Activated CD4-positive, alpha-beta T cell treated with anti-CD3 and anti-CD28 coated beads for 24 hours (primary cell): Measurements from ENCODE around the gene TOE1.
"Not testable (repeated sequence)": the region's sequence is repeated elsewhere in the genome, so short reads cannot be mapped to it uniquely, and the experiment has no call there.

Source experiments
- DNase-seq, 2 donors: peaks; one replicate each; pipeline ENCODE4 v3.0.0-alpha.2; 2020; ENCODE audit warnings: low read depth in 2 of 2

Gene TOE1

DNA sequence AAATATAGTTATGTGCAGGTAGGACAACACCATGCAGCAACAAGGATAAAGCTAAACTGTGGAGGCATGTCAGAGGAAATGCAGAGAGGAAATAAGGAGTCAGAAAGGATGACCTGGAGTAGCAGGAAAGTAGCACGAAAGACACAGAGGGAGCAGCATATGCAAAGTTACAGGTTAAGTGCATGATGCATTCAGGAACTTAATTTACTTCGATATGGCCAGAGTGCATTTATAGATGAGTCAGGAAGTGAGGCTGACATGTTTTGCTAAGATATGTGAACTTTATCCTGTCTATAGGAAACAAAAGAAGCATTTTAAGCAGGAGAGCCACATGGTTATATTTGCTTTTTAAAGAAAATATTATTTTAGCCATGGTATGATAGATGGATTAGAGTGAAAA, 15.7 kb downstream of the TOE1 start:
- DNase-seq = no peak

DNA sequence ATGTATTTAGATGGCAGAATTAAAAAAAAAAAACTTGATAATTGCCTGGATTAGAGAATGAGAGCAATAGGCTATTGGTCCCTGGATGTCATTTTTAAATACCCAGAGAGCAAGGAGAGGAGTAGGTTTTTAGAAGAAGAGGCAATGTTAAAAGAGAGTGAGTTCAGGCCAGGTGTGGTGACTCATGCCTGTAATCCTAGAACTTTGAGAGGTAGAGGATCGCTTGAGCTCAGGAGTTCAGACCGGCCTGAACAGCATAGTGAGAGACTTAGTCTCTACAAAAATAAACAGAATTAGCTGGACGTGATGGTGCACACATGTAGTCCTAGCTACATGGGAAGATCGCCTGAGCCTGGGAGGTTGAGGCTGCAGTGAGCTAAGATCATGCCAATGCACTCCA, 16.2 kb downstream of the TOE1 start:
- no peak for DNase-seq

DNA sequence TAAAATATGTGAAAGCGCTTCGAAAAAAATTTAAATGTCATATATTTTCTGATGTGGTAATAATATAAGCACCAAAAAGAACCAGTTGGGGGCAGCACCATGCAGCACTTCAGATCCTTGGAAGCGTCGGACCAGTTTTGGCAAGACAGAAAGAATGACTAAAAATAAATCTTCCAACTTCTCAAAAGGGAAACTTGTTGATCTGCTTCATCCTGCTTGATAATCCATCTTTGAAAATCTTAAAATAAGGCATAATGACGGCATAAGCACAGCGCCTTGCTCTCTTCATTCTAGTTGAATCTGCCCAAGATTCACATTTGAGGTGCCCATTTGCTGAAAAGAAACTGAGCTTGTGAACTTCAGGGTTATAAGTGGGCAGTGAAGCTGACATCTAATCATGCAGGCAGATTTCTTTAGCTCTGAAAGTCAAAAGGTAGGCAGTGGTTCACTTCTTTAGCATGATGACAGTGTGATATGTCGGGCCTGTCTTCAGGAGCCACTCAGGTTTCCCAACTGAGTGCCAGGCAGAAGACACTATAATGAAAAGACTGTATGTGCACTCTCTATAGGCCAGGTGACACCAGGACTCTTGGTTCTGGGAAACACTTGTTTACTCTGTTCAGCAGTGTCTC, 20.0 kb downstream of the TOE1 start:
- peak; percentile 29 to 32 for DNase-seq

DNA sequence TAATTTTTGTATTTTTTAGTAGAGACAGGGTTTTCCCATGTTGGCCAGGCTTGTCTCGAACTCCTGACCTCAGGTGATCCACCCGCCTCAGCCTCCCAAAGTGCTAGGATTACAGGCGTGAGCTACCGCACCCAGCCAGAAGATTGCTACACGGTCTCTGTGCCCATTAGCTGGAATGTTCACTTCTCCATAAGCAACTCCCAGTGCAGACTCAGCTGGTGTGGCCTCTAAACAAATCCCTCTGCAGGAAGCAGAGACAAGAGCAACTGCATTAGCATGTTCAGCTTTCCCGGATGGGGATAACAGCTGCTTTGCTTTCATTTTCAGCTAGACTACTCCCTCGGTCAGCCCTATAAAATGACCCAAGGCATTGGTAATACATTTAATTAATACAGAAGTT, 21.0 kb downstream of the TOE1 start:
- not testable (repeated sequence) for DNase-seq

DNA sequence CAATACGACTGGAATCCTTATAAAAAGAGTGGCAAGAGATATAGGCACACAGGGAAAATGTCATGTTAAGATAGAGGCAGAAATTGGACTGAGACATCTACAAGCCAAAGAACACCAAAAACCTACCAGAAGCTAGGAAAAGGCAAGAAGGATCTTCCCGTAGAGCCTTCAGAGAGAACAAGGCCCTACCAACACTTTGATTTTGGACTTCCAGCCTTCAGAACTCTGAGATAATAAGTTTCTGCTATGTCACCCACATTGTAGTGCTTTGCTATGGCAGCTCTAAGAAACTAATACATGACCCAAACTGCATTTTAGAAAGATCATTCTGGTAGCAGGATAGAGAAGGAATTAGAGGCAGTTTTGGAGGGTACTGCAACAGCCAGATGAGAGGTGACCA, 24.3 kb downstream of the TOE1 start:
- DNase-seq = no peak

DNA sequence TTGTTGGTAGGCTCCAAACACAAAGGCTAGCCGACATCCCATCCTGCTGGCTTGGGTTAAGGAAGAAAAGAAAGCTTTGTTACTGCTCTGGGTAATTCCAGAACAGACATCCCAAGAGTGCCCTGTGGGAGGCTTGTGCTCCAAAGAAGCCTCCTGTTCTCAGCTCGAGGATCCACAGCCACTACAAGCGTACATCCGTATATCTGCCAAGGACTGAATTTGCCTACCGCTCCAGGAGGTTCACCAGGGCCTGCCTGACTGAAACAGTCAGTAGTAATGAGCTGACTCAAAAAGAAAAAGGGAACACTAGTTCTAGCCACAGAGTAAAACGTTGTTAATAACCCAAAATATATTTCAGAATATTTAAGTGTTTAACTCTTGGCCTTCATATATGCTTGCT, 25.1 kb downstream of the TOE1 start:
- DNase-seq = no peak

DNA sequence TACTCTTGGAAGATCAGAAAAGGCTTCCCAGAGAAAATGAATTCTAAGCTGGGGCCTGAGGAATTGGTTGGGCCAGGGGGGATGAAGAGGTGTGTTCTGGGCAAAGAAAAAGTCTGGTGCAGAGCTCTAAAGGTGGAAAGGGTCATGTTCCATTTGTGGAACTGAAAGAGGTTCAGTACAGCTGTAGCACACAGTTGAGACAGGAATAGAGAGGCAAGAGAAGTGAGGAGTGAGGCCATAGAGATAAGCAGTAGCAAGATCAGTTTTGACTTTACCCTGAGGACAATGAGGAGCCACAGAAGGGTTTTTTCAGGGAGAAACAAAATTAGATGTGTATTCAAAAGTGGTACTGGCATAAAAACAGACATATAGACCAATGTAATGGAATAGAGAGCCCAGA, 30.6 kb downstream of the TOE1 start:
- no peak for DNase-seq

DNA sequence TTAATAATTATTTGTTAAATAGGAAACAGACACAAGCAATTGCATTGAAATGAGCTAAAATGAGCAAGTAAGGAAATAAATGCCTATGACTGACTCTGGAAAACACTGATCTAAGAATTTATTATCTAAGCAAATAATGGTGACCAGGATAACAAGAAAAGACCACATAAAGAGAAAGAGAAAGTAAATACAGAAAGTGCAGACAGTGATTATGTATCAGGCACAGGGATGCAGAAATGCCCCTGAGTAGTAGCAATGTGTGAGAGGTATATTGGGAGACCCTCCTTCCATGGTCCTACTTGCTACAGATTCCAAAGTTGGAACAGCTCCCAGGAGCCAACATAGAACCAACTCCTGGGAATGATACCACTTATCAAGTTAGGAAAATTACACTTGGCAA, 33.6 kb downstream of the TOE1 start:
- DNase-seq = no peak

DNA sequence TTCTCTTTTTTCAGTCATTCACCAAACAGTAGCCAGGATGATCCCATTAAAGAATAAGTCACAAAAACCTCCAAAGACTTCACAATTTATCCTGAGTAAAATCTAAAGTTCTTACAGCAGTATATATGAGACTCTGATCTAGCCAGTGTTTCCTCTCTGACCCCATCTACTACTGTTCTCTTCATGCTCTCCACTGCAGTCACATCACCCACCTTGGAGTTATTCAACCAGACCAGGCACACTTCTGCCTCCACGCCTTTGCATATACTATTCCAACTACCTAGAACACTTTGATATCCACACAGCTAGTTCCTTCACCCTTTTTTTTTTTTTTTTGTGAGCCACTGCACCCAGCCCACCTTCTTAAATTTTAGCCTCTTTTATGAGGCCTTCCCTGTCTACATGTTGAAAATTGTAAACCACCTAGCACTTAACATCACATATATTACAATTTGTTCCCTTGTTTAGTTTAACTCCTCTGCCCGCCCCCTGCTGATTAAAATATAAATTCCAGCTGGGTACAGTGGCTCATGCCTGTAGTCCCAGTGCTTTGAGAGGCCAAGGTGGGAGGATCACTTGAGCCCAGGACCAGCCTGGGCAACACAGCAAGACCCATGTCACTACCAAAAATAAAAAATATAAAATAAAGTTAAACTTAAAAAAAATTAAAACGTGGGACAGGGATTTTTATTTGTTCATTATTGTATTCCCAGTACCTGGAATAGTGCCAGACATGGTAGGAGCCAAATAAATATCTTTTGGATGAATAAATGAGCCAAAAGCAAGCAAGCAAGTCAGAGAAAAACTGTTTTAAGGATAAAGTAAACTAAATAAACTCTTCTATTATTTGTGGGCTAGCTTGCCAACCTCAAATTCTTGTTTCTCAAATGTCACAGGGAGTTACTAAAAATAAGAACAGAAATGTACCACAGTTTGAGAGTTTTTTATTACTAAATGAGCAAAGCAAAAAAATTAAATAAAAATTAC, 35.4 kb downstream of the TOE1 start:
- DNase-seq = no peak

DNA sequence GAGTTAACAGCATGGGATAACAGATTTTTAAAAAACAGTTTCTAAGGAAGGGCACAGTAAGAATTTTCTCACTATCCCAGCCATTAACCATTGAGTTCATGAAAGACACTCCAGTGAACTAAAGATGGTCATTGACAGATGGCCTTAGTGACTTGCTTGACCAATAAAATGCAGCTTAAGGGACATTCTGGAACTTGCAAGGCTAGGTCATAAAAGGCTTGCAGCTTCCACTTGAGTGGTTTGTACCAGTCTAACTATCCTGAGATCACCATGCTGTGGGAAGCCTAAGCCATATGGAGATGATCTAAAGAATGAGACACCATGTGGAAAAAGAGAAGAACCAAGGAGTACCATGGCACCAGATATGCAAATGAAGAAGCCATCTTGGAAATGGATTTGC, 38.2 kb downstream of the TOE1 start:
- DNase-seq = no peak

DNA sequence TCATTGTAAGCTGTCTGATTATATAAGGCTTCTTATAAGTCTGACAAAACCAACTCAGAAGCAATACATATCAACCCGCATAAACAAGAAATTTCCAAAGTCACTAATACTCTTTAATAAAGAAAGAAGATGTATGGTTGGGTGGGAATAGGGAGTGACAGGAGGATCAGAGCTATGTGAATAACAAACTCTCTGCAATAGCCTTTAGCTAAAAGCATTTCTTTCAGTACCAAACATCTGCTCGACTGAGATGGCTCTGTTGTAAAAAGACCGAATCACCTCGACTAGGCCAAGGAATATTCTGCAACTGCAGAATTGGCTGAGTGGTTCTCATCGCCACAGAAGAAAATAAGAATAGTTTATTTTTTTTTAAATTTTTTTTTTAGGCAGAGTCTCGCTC, 39.6 kb downstream of the TOE1 start:
- DNase-seq = no peak

DNA sequence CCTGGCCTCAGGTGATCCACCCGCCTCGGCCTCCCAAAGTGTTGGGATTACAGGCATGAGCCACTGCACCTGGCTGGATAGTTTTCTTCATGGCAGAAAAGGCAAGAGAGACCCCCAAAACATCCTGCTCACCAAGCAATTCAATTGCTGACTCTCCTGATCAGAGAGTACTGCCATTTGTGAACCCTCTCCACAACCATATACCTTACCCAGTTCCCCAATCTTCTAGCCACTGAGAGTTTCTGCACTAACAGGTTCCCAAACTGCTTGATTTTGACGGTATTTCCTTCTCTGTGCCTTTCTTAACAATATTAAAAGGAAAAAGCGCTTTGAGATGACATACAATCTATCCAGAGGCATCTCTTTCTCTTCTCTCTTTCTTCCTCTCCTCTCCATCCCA, 40.2 kb downstream of the TOE1 start:
- DNase-seq = no peak

DNA sequence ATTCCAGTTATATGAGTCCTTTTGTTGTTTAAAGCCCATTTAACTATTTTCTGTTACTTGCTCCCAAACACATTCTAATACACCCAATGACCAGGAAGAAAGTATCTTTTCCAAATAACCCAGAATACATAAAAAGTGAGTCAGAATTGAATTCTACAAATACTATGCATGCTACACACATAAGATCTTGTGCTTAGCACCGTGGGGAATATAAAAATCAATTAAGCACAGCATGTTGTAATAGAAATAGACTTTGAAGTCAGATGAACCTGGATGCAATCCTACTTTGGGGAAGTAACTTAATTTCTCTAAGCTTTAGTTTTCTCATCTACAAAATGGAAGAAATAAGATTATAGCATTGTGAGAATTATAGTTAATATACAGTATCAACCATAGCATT, 40.8 kb downstream of the TOE1 start:
- DNase-seq = no peak

DNA sequence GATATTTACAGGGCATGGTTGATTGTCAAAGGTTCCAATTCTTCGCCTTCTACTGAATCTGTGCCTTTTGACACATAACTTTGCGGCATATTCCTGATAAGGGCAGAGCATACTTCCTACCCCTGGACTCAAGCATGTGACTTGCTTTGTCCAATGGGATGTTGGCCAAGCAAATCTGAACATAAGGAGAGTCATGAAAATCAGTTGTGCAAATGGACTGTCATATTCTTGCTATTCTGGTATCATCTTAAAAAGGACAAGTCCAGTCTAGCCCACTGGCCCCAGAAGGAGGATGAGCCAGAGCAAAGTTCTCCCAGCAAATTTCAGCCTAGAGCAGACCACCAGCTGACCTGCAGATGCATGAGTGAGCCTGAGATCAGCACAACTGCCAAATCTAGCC, 41.3 kb downstream of the TOE1 start:
- no peak for DNase-seq

DNA sequence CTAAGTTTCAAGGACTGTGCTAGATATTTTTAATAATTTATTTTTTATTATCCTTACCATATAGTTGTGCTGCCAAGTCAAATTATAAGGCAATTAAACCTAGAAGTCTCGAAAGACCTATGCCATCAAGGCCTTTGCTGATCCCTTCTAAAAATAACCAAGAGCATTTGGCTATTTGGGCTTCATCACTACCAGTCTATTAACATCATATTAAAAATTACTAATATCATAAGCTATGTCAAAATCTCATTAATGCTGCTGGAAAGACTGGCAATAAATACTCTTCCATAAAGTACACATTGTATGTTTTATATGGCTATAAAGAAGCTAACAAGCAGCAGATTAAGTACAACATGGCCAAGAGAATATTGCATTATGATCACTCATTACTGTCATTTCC, 43.2 kb downstream of the TOE1 start:
- no peak for DNase-seq

DNA sequence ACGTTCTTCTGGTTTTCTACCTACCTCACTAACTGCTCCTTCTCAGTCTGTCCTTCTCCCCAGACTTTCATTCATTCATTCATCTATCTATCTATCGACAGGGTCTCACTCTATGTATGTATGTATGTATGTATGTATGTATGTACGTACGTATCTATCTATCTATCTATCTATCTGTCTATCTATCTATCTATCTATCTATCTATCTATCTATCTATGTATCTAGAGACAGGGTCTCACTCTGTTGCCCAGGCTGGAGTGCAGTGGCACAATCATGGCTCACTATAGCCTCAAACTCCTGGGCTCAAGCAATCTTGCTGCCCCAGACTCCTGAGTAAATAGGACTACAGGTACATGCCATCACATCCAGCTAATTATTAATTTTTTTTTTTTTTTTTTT, 44.2 kb downstream of the TOE1 start:
- not testable (repeated sequence) for DNase-seq

DNA sequence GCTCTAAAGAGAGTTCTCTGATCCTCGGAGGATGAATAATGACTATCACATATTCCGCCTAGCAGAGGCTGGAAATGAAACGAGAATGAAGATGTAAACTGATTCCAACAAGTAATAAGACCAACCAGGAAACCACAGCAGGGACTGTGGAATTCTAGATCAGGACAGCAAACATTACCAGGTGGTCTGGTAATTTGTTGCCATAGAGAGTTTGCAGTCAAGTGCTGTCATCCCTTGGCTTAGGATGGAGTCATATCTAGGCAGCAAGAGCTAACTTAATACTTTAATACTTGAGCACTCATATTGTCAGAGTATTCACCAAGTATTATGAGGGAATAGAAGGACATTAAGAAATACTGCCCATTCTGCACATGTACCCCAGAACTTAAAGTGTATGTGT, 45.3 kb downstream of the TOE1 start:
- DNase-seq = no peak

DNA sequence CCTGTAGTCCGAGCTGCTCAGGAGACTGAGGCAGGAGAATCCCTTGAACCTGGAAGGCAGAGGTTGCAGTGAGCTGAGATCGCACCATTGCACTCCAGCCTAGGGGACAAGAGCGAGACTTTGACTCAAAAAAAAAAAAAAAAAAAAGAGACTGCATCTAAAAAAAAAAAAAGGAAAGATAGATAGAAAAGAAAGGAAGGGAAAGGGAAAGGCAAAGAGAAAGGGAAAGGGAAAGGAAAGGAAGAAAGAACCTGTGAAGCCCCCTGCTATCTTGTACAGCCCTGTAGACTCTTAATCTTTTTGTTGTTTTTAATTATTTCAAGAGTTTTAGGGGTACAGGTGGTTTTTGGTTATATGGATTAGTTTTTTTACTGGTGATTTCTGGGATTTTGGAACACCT, 46.2 kb downstream of the TOE1 start:
- DNase-seq = no peak
